GM12873 (cell line): ENCODE data around the gene TBCD.

Experiments
- TF ChIP-seq, protein P1 (sequence below): IDR thresholded peaks from 2 replicates; pipeline ENCODE4 v1.5.1; 2012; ENCODE audit warnings: low read depth, mild to moderate bottlenecking, moderate library complexity, low read length, control low read depth; ENCODE audit not compliant: insufficient read depth; ENCODE audit errors: missing control alignments

TBCD gene

DNA sequence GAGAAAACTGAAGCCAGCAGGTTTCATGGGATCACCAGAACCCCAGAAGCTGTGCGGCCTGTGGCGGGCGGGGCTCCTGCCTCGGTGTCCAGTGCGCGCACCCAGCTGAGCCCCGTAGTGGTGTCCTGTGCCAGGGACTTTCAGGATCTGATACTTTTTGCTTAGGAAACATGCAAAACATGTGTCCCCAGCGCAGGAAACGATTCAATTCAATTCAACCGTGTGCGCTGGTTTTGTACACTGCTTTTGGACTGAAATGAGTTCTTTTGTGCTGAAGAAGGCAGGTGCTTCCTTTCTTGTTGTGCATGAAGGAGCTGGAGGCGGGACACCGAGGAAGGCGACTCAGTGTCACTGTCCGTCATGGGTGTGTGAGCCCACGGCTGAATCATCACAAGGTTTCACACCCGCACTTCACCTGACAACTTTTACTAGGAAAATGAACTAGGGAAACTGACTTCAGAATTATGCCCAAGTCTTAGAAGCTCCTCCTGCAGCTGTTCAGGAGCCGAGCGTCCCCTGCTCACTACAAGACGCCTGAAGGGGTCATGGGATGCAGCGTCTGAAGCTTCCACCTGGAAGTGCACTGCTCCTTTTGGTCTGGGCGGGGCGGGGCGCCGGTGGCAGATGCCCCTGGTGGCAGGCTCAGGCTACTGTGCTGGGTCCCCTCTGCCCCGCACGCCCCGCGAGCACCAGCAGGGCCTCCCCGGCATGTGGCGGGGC, 119.4 kb downstream of the TBCD start:
- TF ChIP-seq, protein P1, sequence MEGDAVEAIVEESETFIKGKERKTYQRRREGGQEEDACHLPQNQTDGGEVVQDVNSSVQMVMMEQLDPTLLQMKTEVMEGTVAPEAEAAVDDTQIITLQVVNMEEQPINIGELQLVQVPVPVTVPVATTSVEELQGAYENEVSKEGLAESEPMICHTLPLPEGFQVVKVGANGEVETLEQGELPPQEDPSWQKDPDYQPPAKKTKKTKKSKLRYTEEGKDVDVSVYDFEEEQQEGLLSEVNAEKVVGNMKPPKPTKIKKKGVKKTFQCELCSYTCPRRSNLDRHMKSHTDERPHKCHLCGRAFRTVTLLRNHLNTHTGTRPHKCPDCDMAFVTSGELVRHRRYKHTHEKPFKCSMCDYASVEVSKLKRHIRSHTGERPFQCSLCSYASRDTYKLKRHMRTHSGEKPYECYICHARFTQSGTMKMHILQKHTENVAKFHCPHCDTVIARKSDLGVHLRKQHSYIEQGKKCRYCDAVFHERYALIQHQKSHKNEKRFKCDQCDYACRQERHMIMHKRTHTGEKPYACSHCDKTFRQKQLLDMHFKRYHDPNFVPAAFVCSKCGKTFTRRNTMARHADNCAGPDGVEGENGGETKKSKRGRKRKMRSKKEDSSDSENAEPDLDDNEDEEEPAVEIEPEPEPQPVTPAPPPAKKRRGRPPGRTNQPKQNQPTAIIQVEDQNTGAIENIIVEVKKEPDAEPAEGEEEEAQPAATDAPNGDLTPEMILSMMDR, result peak; percentile 57

DNA sequence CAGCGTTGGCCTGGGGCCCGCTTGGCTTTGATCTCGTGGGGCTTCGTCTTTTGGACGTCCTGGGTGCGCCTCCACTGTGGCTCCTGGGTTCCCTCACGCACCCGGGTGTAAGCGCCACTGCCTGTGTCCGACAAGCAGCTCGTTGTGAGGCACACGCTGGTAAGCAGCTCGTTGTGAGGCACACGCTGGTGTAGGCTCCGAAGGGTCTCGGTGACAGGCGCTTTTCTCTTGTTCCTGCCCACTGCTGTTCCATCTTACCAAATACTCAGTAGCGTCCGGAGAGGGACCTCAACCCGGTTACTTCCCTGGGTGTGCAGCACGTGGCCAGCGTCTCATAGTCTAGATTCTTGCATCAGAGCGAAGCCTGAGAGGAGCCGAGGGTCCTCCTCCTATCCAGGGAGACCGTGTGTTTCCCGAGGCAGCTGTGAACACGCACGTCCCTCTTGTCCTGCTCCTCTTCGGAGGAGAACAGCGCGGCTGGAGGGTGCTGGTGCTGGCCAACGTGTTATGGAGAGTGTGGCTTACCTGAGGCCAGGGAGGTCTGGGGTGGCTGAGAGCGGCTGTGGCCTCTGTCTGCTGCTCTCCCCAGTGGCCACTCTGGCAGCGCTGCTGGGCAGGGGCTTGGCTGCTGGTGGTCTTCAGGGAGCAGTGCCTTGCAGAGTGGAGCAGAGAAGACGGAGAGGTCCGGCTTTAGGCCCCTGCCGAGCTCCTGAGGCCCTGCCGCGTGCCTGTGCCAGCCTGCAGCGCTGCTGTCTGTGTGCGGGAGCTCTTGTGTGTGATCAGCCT, 120.1 kb downstream of the TBCD start:
- TF ChIP-seq, protein P1, result no peak

GRCh38 chr17:82872591-82873520, 121.0 kb downstream of the TBCD start:
- TF ChIP-seq, protein P1, result no peak

DNA sequence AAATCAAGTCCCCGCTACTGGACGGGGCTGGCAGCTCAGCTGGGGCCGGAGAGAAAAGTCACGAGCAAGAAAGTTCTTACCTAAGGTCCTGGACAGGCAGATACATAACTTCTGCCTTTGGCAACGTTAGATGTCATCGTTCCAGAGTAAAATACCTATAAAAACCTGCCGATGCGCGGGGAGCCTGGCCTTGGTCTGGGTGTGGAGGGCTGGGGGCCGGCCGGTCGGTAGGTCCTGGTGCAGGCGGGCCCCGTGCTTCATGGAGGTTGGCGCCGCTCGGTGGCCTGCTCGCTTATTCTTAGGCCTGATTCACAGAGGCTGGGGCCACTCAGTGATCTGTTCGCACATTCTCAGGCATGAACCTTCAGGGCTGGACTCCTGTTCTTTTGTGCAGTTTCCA, 121.7 kb downstream of the TBCD start:
- TF ChIP-seq, protein P1, result no peak

- TF ChIP-seq, protein P1, result no peak
These were observed 122.4 kb downstream of the TBCD start for GRCh38 chr17:82874011-82874835.

- TF ChIP-seq, protein P1, result no peak
These were observed 123.6 kb downstream of the TBCD start for GRCh38 chr17:82875407-82875856.
